Ishikawa (cell line): ENCODE data around the gene RPS15.

Experiments
- CEBPB ChIP-seq: IDR thresholded peaks from 2 replicates; pipeline ENCODE4 v1.6.1; 2012
- CREB1 ChIP-seq: IDR thresholded peaks from 2 replicates; pipeline ENCODE4 v1.6.1; 2012; ENCODE audit warnings: low read depth
- EP300 ChIP-seq: IDR thresholded peaks from 2 replicates; pipeline ENCODE4 v1.6.1; 2012; ENCODE audit warnings: borderline replicate concordance
- FOXM1 ChIP-seq: IDR thresholded peaks from 2 replicates; pipeline ENCODE4 v1.6.1; 2012; ENCODE audit warnings: low read depth, borderline replicate concordance
- RAD21 ChIP-seq: IDR thresholded peaks from 2 replicates; pipeline ENCODE4 v1.6.1; 2012; ENCODE audit warnings: low read depth
- TAF1 ChIP-seq: IDR thresholded peaks from 2 replicates; pipeline ENCODE4 v1.6.1; 2012; ENCODE audit warnings: low read depth, mild to moderate bottlenecking
- TCF12 ChIP-seq: IDR thresholded peaks from 2 replicates; pipeline ENCODE4 v1.6.1; 2012; ENCODE audit warnings: low read depth
- YY1 ChIP-seq: IDR thresholded peaks from 2 replicates; pipeline ENCODE4 v1.6.1; 2012; ENCODE audit warnings: low read depth
- TF ChIP-seq, protein P1 (sequence below): IDR thresholded peaks from 2 replicates; pipeline ENCODE4 v1.6.1; 2012; ENCODE audit warnings: low read depth, mild to moderate bottlenecking
- TF ChIP-seq, protein P2 (sequence below): IDR thresholded peaks from 2 replicates; pipeline ENCODE4 v1.6.1; 2012
- TF ChIP-seq, protein P3 (sequence below): IDR thresholded peaks from 2 replicates; pipeline ENCODE4 v1.6.1; 2012

DNA sequence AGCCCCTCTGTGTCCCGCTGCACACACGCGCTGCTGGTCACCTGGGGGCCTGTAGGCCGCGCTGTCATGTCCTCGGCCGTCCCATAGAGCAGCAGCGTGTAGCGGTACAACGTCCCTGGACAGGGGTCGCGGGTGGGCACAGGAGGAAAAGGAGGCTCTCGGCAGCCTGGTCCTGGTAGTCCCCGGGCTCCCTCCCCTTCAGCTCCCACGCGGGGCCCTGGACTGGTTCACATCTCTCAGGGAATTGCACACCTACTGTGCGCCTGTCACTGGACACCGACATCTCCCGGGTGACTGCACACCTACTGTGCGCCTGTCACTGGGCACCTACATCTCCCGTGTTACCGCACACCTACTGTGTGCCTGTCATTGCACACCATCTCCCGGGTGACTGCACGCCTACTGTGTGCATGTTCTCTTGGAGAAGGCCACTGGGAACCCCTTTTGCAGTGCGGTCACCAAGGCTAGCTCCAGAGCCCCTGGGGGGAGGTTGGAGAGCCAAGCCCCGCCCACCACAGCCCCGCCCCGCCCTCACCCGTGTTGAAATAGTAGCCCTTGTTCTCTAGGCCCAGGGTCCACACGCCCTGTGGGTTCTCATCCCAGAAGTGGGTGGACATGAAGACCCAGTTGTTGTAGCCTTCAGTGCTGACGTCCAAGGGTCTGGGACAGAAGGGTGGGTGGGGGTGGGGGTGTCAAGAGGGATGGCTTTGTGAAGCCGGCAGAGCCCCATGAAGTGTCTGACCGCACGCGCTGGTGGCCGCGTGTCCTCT, 44.4 kb downstream of the RPS15 start:
- TF ChIP-seq, protein P1, sequence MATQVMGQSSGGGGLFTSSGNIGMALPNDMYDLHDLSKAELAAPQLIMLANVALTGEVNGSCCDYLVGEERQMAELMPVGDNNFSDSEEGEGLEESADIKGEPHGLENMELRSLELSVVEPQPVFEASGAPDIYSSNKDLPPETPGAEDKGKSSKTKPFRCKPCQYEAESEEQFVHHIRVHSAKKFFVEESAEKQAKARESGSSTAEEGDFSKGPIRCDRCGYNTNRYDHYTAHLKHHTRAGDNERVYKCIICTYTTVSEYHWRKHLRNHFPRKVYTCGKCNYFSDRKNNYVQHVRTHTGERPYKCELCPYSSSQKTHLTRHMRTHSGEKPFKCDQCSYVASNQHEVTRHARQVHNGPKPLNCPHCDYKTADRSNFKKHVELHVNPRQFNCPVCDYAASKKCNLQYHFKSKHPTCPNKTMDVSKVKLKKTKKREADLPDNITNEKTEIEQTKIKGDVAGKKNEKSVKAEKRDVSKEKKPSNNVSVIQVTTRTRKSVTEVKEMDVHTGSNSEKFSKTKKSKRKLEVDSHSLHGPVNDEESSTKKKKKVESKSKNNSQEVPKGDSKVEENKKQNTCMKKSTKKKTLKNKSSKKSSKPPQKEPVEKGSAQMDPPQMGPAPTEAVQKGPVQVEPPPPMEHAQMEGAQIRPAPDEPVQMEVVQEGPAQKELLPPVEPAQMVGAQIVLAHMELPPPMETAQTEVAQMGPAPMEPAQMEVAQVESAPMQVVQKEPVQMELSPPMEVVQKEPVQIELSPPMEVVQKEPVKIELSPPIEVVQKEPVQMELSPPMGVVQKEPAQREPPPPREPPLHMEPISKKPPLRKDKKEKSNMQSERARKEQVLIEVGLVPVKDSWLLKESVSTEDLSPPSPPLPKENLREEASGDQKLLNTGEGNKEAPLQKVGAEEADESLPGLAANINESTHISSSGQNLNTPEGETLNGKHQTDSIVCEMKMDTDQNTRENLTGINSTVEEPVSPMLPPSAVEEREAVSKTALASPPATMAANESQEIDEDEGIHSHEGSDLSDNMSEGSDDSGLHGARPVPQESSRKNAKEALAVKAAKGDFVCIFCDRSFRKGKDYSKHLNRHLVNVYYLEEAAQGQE: peak; percentile 25; the same call in 1 of the 2 replicates
- TF ChIP-seq EP300 (no peak), TAF1 (no peak), CEBPB (no peak), YY1 (no peak), CREB1 (no peak), FOXM1 (no peak), RAD21 (no peak), TCF12 (no peak)
- TF ChIP-seq, protein P2, sequence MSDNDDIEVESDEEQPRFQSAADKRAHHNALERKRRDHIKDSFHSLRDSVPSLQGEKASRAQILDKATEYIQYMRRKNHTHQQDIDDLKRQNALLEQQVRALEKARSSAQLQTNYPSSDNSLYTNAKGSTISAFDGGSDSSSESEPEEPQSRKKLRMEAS: no peak
- TF ChIP-seq, protein P3, sequence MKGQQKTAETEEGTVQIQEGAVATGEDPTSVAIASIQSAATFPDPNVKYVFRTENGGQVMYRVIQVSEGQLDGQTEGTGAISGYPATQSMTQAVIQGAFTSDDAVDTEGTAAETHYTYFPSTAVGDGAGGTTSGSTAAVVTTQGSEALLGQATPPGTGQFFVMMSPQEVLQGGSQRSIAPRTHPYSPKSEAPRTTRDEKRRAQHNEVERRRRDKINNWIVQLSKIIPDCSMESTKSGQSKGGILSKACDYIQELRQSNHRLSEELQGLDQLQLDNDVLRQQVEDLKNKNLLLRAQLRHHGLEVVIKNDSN: no peak
